Heart right ventricle (tissue), 16 donors: ENCODE measurements around the gene CD6. TPM values are rescaled to one million over a fixed set of nuclear protein-coding genes. Genes with fewer than 3 reads are reported as not detected.
A peak's percentile ranks its signal among the peaks of the same experiment; 100 is the strongest.

Experiments
- ATAC-seq, 8 donors: fragments of 200-7000 bp; cut with Tn5 transposase; one replicate each; pipeline ENCODE4 v1.9.1; 2020; ENCODE audit warnings: mild to moderate bottlenecking in 8 of 8, moderate library complexity in 8 of 8, moderate number of reproducible peaks in 1 of 8
- DNase-seq, 2 donors: peaks; one replicate each; pipeline ENCODE4 v3.0.0-alpha.2; 2020
- H3K27ac ChIP-seq, 10 donors: fragments of 200-600 bp; sonication (generic) in 2 of 10; one replicate each; pipeline versions ENCODE4 v1.5.0 to v1.8.0; 2020 to 2022; ENCODE audit warnings: mild to moderate bottlenecking in 3 of 10
- H3K27me3 ChIP-seq, 7 donors: fragments of 200-600 bp; one replicate each; pipeline ENCODE4 v1.8.0; 2021 to 2022; ENCODE audit warnings: mild to moderate bottlenecking in 2 of 7
- H3K36me3 ChIP-seq, 9 donors: fragments of 200-600 bp; sonication (generic) in 1 of 9; one replicate each; pipeline versions ENCODE4 v1.5.0 to v1.8.0; 2020 to 2022; ENCODE audit warnings: mild to moderate bottlenecking in 2 of 9
- H3K4me1 ChIP-seq, 9 donors: fragments of 200-600 bp; sonication (generic) in 1 of 9; one replicate each; pipeline versions ENCODE4 v1.5.0 to v1.8.0; 2020 to 2022; ENCODE audit warnings: mild to moderate bottlenecking in 4 of 9
- H3K4me3 ChIP-seq, 10 donors: fragments of 200-600 bp; sonication (generic) in 2 of 10; one replicate each; pipeline versions ENCODE4 v1.5.0 to v1.8.0; 2020 to 2022; ENCODE audit warnings: mild to moderate bottlenecking in 7 of 10, moderate library complexity in 2 of 10
- H3K9me3 ChIP-seq, 11 donors: fragments of 200-600 bp in 10 of 11; sonication (generic) in 2 of 11; one replicate each; pipeline versions ENCODE4 v1.5.0 to v1.8.0; 2013 to 2022; ENCODE audit warnings: mild to moderate bottlenecking in 2 of 11, control low read depth in 1 of 11, moderate library complexity in 1 of 11
- WGBS, 2 donors: extraction: QIAGEN DNeasy Blood & Tissue Kit; methylation state at CpG; one replicate each; pipeline ENCODE4 v1.1.7; 2013; ENCODE audit warnings: inconsistent platforms in 1 of 2; 5-methylcytosine and 5-hydroxymethylcytosine counted together
- intact Hi-C, 10 donors: fragments of 100-400 bp; cut with DNase I; formaldehyde crosslinking; loops; one replicate each; pipeline versions ENCODE4 v1.11.1 to v1.14.2; 2022
- polyA plus RNA-seq, 2 donors: library from polyadenylated mRNA; stranded (reverse); fragments of 200-250 nt; gene quantifications; one replicate each; pipeline ENCODE4 v1.2.3, GENCODE V29; 2013
- total RNA-seq, 10 donors: library from RNA; stranded (reverse); fragmentation: NEBNext Ultra II Directional in 3 of 10; extraction: Animal tissue kit (Norgen Biotek cat#: 25700) in 3 of 10; gene quantifications; one replicate each; pipeline versions ENCODE4 v1.2.1 to v1.2.4, GENCODE V29; 2021 to 2023
- TF ChIP-seq, protein P1 (sequence below), 9 donors: fragments of 200-600 bp; sonication (generic) in 2 of 9; IDR thresholded peaks; one replicate each; pipeline versions ENCODE4 v1.5.0 to v1.8.0; 2021 to 2022; ENCODE audit warnings: antibody characterized with exemption in 9 of 9, mild to moderate bottlenecking in 5 of 9, moderate library complexity in 1 of 9
- donor health status: Arrhythmogenic right ventricular cardiomyopathy.
- donor health status: ischemic (EF 13 %, LVEDD 7.1; RV severe dilation, severe dysfunction).
- donor health status: healthy with polysubstance abuse.
- donor health status: DM: no; HTN: yes; CAD: no.
- donor health status: DM: no; HTN: no; CAD: no.
- donor health status: ischemic (EF 25% LVEDD 6.9; RV normal size, moderate dysfunction).
- donor health status: ischemic (EF 25% LVEDD 5.7; RV mildly dilated, moderate dysfunction).
- donor health status: healthy.
- donor health status: DM: yes; HTN: yes; CAD: no.
- donor health status: Ischemic cardiomyopathy.
- donor health status: ischemic (EF 35%, LVEDD 5.7; RV mildly dilated, moderate dysfunction).
- donor health status: nonischemic (EF 11% LVEDD 7.7; RV severe dilation, severe dysfunction).
- donor health status: DM: yes; HTN: yes; CAD: no.
- donor health status: PGD.
- donor health status: ischemic (EF 29% LVEDD 5.4; RV normal size, mild dysfunction).
- donor health status: nonischemic (EF 23%, LVEDD 6.1; RV moderate dilation, normal function).

Gene CD6
- total and polyA plus RNA-seq, 12 donors, result 0.07 to 4.5 (median 0.34) TPM; not detected in 1

DNA sequence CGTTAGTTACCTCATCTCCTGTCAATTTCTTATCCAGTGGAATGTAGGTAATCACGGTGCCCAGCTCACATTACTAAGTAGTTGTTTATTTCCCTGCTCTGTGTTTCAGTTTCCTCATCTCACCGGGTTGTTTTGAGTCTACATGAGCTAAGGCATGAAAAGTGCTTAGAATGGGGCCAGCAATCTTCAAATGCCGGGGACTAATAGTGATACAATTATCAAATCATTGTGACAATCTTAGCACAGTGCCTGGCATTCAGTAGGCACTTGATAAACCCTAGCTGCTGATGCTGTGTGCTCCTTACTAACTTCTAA lies 77.5 kb downstream of the CD6 start:
- ATAC-seq (no peak), DNase-seq (no peak)
- no peaks in the 10 kb centered on the region for H3K9me3 ChIP-seq
- WGBS, 2 donors, result 44 to 45% methylated on average over 4 of the region's 4 CpGs
- peaks cover 0 to 32% (median 14%) of the 10 kb centered on the region in 9 donors for H3K4me1 ChIP-seq
- intact Hi-C loops, result no loop called here
- H3K36me3 ChIP-seq, result no peaks in the 10 kb centered on the region
- H3K27ac ChIP-seq, result peak overlapping the region in 1 of 10 donors; percentile 5
- TF ChIP-seq, protein P1, sequence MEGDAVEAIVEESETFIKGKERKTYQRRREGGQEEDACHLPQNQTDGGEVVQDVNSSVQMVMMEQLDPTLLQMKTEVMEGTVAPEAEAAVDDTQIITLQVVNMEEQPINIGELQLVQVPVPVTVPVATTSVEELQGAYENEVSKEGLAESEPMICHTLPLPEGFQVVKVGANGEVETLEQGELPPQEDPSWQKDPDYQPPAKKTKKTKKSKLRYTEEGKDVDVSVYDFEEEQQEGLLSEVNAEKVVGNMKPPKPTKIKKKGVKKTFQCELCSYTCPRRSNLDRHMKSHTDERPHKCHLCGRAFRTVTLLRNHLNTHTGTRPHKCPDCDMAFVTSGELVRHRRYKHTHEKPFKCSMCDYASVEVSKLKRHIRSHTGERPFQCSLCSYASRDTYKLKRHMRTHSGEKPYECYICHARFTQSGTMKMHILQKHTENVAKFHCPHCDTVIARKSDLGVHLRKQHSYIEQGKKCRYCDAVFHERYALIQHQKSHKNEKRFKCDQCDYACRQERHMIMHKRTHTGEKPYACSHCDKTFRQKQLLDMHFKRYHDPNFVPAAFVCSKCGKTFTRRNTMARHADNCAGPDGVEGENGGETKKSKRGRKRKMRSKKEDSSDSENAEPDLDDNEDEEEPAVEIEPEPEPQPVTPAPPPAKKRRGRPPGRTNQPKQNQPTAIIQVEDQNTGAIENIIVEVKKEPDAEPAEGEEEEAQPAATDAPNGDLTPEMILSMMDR (IDR thresholded peaks at IDR 0.05), result no peak
- H3K4me3 ChIP-seq, result no peak overlapping the region
- peaks cover 0 to 15% (median 0%) of the 10 kb centered on the region in 7 donors for H3K27me3 ChIP-seq

DNA sequence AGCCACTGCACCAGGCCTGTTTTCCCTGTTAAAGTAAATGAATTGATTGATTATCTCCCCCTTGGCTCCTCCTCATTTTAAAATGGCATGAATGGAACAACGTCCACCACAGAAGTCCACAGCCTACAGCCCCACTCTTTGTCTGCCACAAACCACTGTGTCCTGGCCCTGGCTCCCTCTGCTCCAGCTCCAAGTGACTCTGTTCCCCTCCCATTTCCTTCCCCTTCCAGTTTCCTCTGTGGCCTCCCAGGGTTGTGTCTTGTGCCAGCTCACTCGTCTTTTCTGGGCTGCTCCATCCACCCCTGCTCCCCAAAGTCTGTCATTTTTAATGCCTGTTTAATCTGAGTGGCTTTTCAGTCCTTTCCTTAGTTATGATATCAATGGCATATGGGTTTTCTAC lies 78.4 kb downstream of the CD6 start:
- TF ChIP-seq, protein P1 (IDR thresholded peaks at IDR 0.05), result no peak
- H3K27ac ChIP-seq, result peak overlapping the region in 3 of 10 donors; percentile 5 to 48 (median 25)
- no peaks in the 10 kb centered on the region for H3K36me3 ChIP-seq
- H3K4me1 ChIP-seq, result peaks cover 0 to 32% (median 14%) of the 10 kb centered on the region in 9 donors
- H3K9me3 ChIP-seq, result no peaks in the 10 kb centered on the region
- ATAC-seq, result peak in 7 of 8 donors; percentile 51 to 87 (median 76)
- WGBS, 2 donors, result 26 to 30% methylated on average over 2 of the region's 2 CpGs
- DNase-seq, result peak in 1 of 2 donors; percentile 42
- intact Hi-C loops, result no loop called here
- H3K27me3 ChIP-seq, result peaks cover 0 to 15% (median 0%) of the 10 kb centered on the region in 7 donors
- no peak overlapping the region for H3K4me3 ChIP-seq

DNA sequence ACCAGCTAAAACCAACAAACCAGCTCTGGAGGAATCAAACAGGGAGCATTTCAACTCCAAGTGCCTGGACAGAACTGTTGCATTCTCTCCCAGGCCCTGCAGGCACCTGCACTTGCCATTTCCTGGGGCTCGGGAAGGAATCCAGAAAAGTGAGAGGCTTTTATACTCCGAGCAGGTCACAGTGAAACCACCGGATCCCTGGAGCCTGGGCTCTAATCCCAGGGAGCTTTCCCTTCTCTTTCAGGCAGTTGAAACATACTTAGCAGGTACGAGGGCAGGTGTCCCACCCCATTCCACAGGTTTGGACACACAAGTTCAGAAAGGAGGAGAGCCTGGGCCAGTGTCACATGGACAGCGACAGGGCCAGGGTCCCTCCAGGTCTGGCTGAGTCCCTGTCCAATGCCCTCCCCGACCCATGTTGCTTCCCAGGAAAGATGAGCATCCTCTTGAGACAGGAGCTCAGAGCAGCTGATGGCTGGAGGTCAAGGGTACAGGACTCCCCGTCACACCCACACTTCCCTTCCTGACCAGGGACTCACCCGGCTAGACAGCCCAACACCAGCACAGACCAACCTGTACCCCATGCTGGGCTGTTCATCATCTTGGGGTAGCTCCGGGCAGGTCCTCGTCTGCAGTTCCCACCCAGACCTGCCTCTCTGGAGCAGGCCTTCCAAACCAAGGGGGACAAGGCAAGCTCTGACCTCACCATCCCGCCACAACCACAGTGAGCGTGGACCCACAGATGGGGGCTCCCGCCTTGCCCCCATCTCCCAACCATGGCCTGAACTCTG lies 80.9 kb downstream of the CD6 start:
- Histone ChIP-seq H3K27ac (no peak overlapping the region), H3K27me3 (peaks cover 0 to 15% (median 0%) of the 10 kb centered on the region in 7 donors), H3K4me3 (no peak overlapping the region), H3K36me3 (no peaks in the 10 kb centered on the region), H3K4me1 (peaks cover 0 to 32% (median 14%) of the 10 kb centered on the region in 9 donors), H3K9me3 (no peaks in the 10 kb centered on the region)
- TF ChIP-seq, protein P1 (IDR thresholded peaks at IDR 0.05), result no peak
- intact Hi-C loops, result no loop called here
- peak in 4 of 8 donors; percentile 18 to 56 (median 28) for ATAC-seq
- DNase-seq, result no peak
- 81 to 84% methylated on average over 13 of the region's 13 CpGs for WGBS, 2 donors

DNA sequence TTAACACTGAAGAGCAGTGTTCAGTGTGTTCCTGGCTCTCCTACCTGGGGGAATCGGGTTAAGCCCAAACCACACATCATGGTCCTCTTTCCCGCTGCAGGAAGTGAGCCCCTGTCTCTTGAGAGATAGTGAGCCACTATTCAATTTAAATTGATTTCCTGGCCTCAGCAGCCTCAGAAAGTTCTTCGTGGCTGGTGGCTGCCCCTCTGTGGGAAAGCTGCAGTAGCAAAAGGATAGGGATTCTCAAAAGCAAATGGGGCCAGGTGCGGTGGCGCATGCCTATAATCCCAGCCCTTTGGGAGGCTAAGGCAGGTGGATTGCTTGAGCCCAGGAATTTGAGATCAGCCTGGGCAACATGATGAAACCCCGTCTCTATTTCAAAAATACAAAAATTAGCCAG lies 81.7 kb downstream of the CD6 start:
- TF ChIP-seq, protein P1 (IDR thresholded peaks at IDR 0.05), result no peak
- Histone ChIP-seq H3K27ac (no peak overlapping the region), H3K9me3 (no peaks in the 10 kb centered on the region), H3K4me3 (no peak overlapping the region), H3K36me3 (no peaks in the 10 kb centered on the region), H3K4me1 (peaks cover 0 to 32% (median 14%) of the 10 kb centered on the region in 9 donors), H3K27me3 (peaks cover 0 to 11% (median 0%) of the 10 kb centered on the region in 7 donors)
- 71 to 74% methylated on average over 6 of the region's 6 CpGs for WGBS, 2 donors
- no peak for ATAC-seq
- no peak for DNase-seq
- intact Hi-C loops, result no loop called here
